ENCODE measurements around the gene RAD23B. TPM values are rescaled to one million over a fixed set of nuclear protein-coding genes. Genes with fewer than 3 reads are reported as not detected.

Gene RAD23B
- total RNA-seq, 2 donors from 2014 or later: 58.3 to 85.6 TPM

DNA sequence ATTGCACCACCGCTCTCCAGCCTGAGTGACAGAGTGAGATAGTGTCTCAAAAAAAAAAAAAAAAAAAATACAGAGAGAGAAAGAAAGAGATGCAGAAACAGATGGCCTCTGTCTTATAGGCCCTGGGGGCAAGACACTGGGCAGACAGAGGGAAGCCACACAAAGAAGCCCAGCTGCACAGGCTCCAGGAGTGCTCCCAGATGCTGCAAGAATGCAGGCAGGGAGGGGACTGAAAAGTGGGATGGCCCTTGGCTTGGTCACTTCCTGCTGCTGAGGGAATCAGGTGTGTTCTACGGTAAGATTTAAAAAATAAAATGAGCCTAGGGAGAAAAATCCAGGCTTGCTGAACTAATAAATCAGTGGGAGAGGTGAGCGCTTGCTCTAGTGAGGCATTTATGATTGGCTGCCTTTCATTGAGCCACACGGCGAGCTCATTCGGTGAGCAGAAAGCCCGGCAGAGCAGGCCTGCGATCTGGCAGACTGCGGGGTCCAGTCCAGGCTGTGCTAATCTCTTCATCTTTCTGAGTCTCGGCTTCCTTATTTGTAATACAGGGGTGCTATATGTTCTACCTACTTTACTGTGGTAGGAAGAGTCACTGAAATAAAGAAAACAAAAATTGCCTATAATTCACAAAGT lies 80.6 kb downstream of the RAD23B start:
- no peaks in the 10 kb centered on the region for H3K4me1 ChIP-seq
- no peaks in the 10 kb centered on the region for H3K36me3 ChIP-seq
- H3K27me3 ChIP-seq: no peaks in the 10 kb centered on the region
- H3K9me3 ChIP-seq: no peaks in the 10 kb centered on the region
- no peak overlapping the region for H3K4me3 ChIP-seq
- TF ChIP-seq, protein P1, sequence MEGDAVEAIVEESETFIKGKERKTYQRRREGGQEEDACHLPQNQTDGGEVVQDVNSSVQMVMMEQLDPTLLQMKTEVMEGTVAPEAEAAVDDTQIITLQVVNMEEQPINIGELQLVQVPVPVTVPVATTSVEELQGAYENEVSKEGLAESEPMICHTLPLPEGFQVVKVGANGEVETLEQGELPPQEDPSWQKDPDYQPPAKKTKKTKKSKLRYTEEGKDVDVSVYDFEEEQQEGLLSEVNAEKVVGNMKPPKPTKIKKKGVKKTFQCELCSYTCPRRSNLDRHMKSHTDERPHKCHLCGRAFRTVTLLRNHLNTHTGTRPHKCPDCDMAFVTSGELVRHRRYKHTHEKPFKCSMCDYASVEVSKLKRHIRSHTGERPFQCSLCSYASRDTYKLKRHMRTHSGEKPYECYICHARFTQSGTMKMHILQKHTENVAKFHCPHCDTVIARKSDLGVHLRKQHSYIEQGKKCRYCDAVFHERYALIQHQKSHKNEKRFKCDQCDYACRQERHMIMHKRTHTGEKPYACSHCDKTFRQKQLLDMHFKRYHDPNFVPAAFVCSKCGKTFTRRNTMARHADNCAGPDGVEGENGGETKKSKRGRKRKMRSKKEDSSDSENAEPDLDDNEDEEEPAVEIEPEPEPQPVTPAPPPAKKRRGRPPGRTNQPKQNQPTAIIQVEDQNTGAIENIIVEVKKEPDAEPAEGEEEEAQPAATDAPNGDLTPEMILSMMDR (IDR thresholded peaks at IDR 0.05): no peak
- no peak for DNase-seq (ENCODE audit: low spot score)
- H3K27ac ChIP-seq: no peak overlapping the region

DNA sequence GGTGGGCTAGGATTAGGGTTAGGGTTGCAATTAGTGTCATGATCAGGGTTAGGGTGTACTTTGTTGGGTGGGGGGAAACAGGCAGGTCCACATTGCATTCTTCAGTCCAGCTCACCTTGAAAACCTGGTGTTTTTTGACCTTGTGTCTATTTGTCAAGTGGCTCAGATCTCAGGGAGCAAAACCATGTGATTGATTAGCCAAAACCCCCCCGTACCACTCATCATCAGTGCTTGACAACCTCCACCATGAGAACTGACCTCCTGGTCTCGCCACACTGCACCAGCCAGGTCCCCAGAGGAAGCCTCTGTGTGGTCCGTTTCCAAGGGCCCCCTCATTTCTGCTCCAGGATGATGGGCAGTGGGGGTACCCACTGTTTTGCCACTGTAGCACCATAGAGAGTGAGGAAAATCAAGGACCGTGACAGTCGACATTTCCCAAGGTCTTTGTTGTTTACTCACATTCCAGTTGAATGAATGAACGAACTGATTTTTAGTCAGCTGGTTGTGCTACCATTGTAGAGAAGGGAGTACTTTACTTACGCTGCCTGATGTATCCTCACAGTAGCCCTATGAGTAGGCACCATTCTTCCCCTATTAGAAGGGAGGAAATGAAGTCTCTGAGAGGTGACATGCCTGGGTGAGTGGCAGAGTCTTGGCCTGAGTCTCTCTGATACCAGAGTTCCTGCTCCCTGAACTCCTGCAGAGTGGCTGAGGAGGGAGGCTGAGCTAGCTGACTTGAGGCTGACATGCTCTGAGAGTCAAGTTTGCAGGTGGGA lies 84.8 kb downstream of the RAD23B start:
- H3K27me3 ChIP-seq: no peaks in the 10 kb centered on the region
- H3K36me3 ChIP-seq: no peaks in the 10 kb centered on the region
- H3K27ac ChIP-seq: no peak overlapping the region
- TF ChIP-seq, protein P1 (IDR thresholded peaks at IDR 0.05): no peak
- no peaks in the 10 kb centered on the region for H3K4me1 ChIP-seq
- no peak for DNase-seq (ENCODE audit: low spot score)
- H3K9me3 ChIP-seq: no peaks in the 10 kb centered on the region
- no peak overlapping the region for H3K4me3 ChIP-seq

DNA sequence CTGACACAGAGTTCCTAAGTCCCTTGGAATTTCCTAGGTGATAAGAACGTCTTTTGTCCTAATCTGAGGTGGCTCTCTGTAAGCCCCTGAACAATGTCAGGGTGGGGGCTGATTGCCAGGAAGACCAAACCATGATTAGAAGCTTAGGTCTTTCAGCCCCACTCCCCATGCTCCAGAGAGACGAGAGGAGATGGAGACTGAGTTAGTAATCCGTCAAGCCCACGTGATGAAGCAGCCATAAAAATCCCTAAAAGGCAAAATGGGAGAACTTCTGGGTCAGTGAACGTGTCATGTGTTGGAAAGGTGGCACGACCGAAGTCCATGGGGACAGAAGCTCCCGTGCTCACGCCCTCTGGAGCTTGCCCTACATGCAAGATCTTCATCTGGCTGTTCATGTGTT lies 85.6 kb downstream of the RAD23B start:
- TF ChIP-seq, protein P1 (IDR thresholded peaks at IDR 0.05): no peak
- no peak for DNase-seq (ENCODE audit: low spot score)

DNA sequence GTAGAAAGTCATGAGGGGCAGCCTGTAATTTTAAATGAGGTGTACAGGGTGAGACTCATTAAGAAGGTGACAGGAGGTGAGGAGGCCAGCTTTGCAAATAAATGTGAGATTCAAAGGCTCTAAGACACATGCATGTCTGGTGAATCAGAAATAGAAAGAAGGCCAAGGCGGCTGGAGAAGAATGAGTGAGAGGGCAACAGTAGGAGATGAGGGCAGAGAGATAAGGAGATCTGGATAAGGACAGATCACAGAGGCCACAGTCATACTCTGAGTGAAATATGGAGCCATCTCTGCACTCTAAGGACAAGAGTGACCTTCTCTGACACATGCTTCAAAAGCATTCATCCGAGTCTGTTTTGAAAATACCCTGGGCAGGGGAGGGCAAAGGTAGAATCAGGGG lies 90.7 kb downstream of the RAD23B start:
- Histone ChIP-seq H3K36me3 (no peaks in the 10 kb centered on the region), H3K4me3 (no peak overlapping the region), H3K9me3 (no peaks in the 10 kb centered on the region), H3K27ac (no peak overlapping the region), H3K27me3 (no peaks in the 10 kb centered on the region), H3K4me1 (no peaks in the 10 kb centered on the region)
- no peak for DNase-seq (ENCODE audit: low spot score)
- TF ChIP-seq, protein P1 (IDR thresholded peaks at IDR 0.05): no peak

More for the DNA sequence above, 85.6 kb downstream of the RAD23B start:
- Histone ChIP-seq H3K27ac (no peak overlapping the region), H3K4me1 (no peaks in the 10 kb centered on the region), H3K9me3 (no peaks in the 10 kb centered on the region), H3K4me3 (no peak overlapping the region), H3K27me3 (no peaks in the 10 kb centered on the region), H3K36me3 (no peaks in the 10 kb centered on the region)

DNA sequence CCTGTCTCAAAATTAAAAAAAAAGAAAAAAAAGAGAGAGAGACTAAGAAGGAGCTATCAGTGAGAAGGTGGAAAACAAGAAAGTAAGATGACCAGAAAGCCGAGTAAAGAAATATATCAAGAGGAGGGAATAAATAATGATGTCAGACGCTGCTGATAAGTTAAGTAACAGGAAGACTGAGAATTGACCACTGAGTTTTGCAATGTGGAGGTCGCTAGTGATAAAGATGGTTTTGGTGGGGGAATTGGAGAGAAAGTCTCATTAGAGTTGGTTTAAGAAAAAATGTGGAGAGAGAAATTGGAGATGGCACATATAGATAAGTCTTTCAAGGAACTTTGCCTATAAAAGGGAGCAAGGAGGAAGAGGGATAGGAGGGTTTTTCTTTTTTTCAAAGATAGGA lies 91.9 kb downstream of the RAD23B start:
- no peak overlapping the region for H3K27ac ChIP-seq

More for the DNA sequence above, 91.9 kb downstream of the RAD23B start:
- TF ChIP-seq, protein P1 (IDR thresholded peaks at IDR 0.05): no peak
- H3K9me3 ChIP-seq: no peaks in the 10 kb centered on the region
- DNase-seq (ENCODE audit: low spot score): no peak
- H3K4me1 ChIP-seq: no peaks in the 10 kb centered on the region
- no peaks in the 10 kb centered on the region for H3K36me3 ChIP-seq
- H3K27me3 ChIP-seq: no peaks in the 10 kb centered on the region
- no peak overlapping the region for H3K4me3 ChIP-seq

Measured in right atrium auricular region (tissue), 2 donors.